ENCODE data around the gene ATP13A3. TPM values are rescaled to one million over a fixed set of nuclear protein-coding genes. Genes with fewer than 3 reads are reported as not detected.
A peak's percentile ranks its signal among the peaks of the same experiment; 100 is the strongest.

Gene ATP13A3
- total RNA-seq, 1 experiment from 2014 or later = 121 TPM

DNA sequence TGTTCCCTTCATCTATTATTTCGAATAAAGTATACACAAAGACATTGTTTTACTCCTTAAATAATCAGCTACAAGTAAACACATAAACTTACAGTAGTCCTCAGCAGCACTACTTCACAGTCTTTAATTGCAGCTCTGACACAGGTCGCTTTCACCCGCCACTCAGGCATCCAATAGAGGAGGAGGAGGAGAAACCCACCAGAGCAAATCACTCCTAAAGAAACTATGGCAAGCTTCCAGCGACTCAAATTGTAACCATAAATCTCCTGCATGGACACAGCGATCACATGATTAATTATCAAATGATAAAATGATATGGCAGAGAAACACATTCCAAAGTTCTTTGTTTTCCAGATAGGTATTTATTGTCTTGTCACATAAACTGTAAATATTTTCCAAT, 26.2 kb downstream of the ATP13A3 start:
- Histone ChIP-seq H3K9me3 (ENCODE audit: low read depth, low read length, poor library complexity, severe bottlenecking) (no peaks in the 10 kb centered on the region), H3K27me3 (replicated peaks; ENCODE audit: insufficient read depth, low read depth, low read length, poor library complexity) (no peaks in the 10 kb centered on the region), H3K27ac (ENCODE audit: low read depth, low read length, poor library complexity, severe bottlenecking) (no peak overlapping the region), H3K36me3 (ENCODE audit: insufficient read depth, low read length, poor library complexity, severe bottlenecking) (peaks cover 31% of the 10 kb centered on the region), H3K4me3 (ENCODE audit: low read depth, low read length, poor library complexity, severe bottlenecking) (no peak overlapping the region), H3K4me1 (ENCODE audit: insufficient read depth, low read length, poor library complexity, severe bottlenecking) (peaks cover 17% of the 10 kb centered on the region)
- BruUV-seq (replicated peaks) = no TSS peak
- CTCF ChIA-PET = no interaction called here
- TF ChIP-seq EZH2 (IDR thresholded peaks at IDR 0.05; ENCODE audit: borderline replicate concordance, low read depth, low read length, poor library complexity, severe bottlenecking) = no peak
- TF ChIP-seq, protein P1, sequence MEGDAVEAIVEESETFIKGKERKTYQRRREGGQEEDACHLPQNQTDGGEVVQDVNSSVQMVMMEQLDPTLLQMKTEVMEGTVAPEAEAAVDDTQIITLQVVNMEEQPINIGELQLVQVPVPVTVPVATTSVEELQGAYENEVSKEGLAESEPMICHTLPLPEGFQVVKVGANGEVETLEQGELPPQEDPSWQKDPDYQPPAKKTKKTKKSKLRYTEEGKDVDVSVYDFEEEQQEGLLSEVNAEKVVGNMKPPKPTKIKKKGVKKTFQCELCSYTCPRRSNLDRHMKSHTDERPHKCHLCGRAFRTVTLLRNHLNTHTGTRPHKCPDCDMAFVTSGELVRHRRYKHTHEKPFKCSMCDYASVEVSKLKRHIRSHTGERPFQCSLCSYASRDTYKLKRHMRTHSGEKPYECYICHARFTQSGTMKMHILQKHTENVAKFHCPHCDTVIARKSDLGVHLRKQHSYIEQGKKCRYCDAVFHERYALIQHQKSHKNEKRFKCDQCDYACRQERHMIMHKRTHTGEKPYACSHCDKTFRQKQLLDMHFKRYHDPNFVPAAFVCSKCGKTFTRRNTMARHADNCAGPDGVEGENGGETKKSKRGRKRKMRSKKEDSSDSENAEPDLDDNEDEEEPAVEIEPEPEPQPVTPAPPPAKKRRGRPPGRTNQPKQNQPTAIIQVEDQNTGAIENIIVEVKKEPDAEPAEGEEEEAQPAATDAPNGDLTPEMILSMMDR (conservative IDR thresholded peaks at IDR 0.05; ENCODE audit: low read depth, low read length) = no peak
- peak; percentile 48 for DNase-seq (ENCODE audit: low spot score)
- intact Hi-C loops (cut with micrococcal nuclease; ENCODE audit: unreplicated experiment) = no loop called here
- POLR2A ChIA-PET (ENCODE audit: low non-redundant PET) = no interaction called here

DNA sequence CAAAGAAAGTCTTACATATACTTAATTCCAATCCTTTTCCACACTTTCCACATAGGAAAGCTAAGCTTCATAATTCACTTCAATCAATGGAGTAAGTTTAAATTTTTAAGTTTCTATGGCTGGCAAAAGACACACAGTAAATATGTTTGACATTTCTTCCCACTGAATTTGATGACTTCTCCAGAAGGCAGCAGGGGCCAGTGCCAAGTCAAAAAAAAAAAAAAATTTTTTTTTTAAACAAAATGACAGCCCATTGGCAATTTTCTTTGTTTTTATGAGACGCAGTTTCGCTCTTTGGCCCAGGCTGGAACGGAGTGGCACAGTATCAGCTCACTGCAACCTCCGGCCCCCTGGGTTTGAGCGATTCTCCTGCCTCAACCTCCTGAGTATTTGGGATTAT, 28.7 kb downstream of the ATP13A3 start:
- DNase-seq (ENCODE audit: low spot score) = no peak
- Histone ChIP-seq H3K9me3 (ENCODE audit: low read depth, low read length, poor library complexity, severe bottlenecking) (no peaks in the 10 kb centered on the region), H3K27ac (ENCODE audit: low read depth, low read length, poor library complexity, severe bottlenecking) (no peak overlapping the region), H3K4me3 (ENCODE audit: low read depth, low read length, poor library complexity, severe bottlenecking) (no peak overlapping the region), H3K27me3 (replicated peaks; ENCODE audit: insufficient read depth, low read depth, low read length, poor library complexity) (no peaks in the 10 kb centered on the region), H3K36me3 (ENCODE audit: insufficient read depth, low read length, poor library complexity, severe bottlenecking) (peaks cover 41% of the 10 kb centered on the region), H3K4me1 (ENCODE audit: insufficient read depth, low read length, poor library complexity, severe bottlenecking) (peaks cover 17% of the 10 kb centered on the region)
- ChIA-PET POLR2A (ENCODE audit: low non-redundant PET) (no interaction called here), CTCF (no interaction called here)
- no TSS peak for BruUV-seq (replicated peaks)
- TF ChIP-seq EZH2 (IDR thresholded peaks at IDR 0.05; ENCODE audit: borderline replicate concordance, low read depth, low read length, poor library complexity, severe bottlenecking) = no peak
- TF ChIP-seq, protein P1 (conservative IDR thresholded peaks at IDR 0.05; ENCODE audit: low read depth, low read length) = no peak
- intact Hi-C loops (cut with micrococcal nuclease; ENCODE audit: unreplicated experiment) = no loop called here

DNA sequence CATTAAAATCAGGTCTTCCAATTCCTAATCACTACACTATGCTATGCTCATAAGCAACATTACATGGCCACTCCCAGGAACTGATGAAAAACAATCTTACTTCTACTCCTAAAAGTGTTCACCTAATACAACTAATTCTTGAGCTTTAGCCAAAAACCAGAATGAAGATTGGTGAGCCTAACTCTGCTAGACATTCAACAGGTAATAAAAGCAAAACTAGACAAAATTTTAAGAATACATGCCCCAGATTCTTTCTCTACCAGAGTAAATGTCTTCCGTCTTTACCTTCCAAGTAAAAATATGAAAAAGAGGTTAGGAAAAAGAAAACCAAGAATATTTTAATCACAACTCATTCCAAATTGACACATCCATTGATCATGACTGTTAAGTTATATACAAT, 31.3 kb downstream of the ATP13A3 start:
- H3K9me3 ChIP-seq (ENCODE audit: low read depth, low read length, poor library complexity, severe bottlenecking) = no peaks in the 10 kb centered on the region
- H3K27ac ChIP-seq (ENCODE audit: low read depth, low read length, poor library complexity, severe bottlenecking) = no peak overlapping the region
- peaks cover 6% of the 10 kb centered on the region for H3K4me1 ChIP-seq (ENCODE audit: insufficient read depth, low read length, poor library complexity, severe bottlenecking)
- TF ChIP-seq, protein P1 (conservative IDR thresholded peaks at IDR 0.05; ENCODE audit: low read depth, low read length) = no peak
- TF ChIP-seq EZH2 (IDR thresholded peaks at IDR 0.05; ENCODE audit: borderline replicate concordance, low read depth, low read length, poor library complexity, severe bottlenecking) = no peak
- ChIA-PET CTCF (no interaction called here), POLR2A (ENCODE audit: low non-redundant PET) (no interaction called here)
- no TSS peak for BruUV-seq (replicated peaks)
- peaks cover 50% of the 10 kb centered on the region for H3K36me3 ChIP-seq (ENCODE audit: insufficient read depth, low read length, poor library complexity, severe bottlenecking)
- no peaks in the 10 kb centered on the region for H3K27me3 ChIP-seq (replicated peaks; ENCODE audit: insufficient read depth, low read depth, low read length, poor library complexity)
- no peak overlapping the region for H3K4me3 ChIP-seq (ENCODE audit: low read depth, low read length, poor library complexity, severe bottlenecking)
- intact Hi-C loops (cut with micrococcal nuclease; ENCODE audit: unreplicated experiment) = no loop called here
- DNase-seq (ENCODE audit: low spot score) = no peak
